Measurements from ENCODE around the gene SERPINA5. TPM values are rescaled to one million over a fixed set of nuclear protein-coding genes. Genes with fewer than 3 reads are reported as not detected.

The SERPINA5 gene
- total and polyA plus RNA-seq, 2 of the 8 experiments (the other 6 are each of a cell fraction or from before 2014, with no cell fraction given), result 1.8 to 1.9 TPM

GRCh38 chr14:94557327-94557726, 23.9 kb upstream of the SERPINA5 start:
- H3K36me3 ChIP-seq (ENCODE audit: control insufficient read depth in 2 of 4, insufficient read depth in 4 of 4, low read length in 3 of 4), result no peaks in the 10 kb centered on the region
- no peaks in the 10 kb centered on the region for H3K9me3 ChIP-seq (ENCODE audit: insufficient read depth in 2 of 2, low read depth in 1 of 2, low read length in 1 of 2)
- no peaks in the 10 kb centered on the region for H3K27me3 ChIP-seq (replicated peaks in 1 of 4; ENCODE audit: control insufficient read depth in 3 of 4, extremely low read depth in 1 of 4, insufficient read depth in 3 of 4, low read length in 3 of 4)
- H2BK120ac ChIP-seq (replicated peaks; ENCODE audit: low read depth, low read length), result no peak overlapping the region
- H3K18ac ChIP-seq (ENCODE audit: extremely low read depth, low read length), result no peak overlapping the region
- 100% methylated on average over 1 of the region's 1 CpG; no CpG with 5 or more reads in 1 of the 2 experiments for WGBS, 2 experiments (ENCODE audit: extremely low coverage in 1 of 2, insufficient coverage in 1 of 2, insufficient read length in 1 of 2, insufficient replicate concordance in 2 of 2, low coverage in 1 of 2, low lambda C conversion rate in 2 of 2, missing lambda C conversion rate in 1 of 2)
- H3K9ac ChIP-seq (replicated peaks in 1 of 4; ENCODE audit: extremely low read depth in 1 of 4, low read depth in 3 of 4, low read length in 3 of 4), result no peak overlapping the region
- FAIRE-seq (no peak), DNase-seq (ENCODE audit: low read depth in 1 of 2, low spot score in 2 of 2) (no peak)
- no peak overlapping the region for H3K23ac ChIP-seq (ENCODE audit: insufficient read length)
- no peak for TF ChIP-seq TAF7 (optimal IDR thresholded peaks at IDR 0.05; ENCODE audit: borderline replicate concordance, low read depth, low read length)
- no peak overlapping the region for H4K8ac ChIP-seq (ENCODE audit: extremely low read depth, insufficient read depth, low read length)
- ChIA-PET CTCF (ENCODE audit: partially characterized antibody) (interaction anchor here (0.9 to 2.7 kb wide), 4 partner anchors 9 to 191 kb away, joined by 3 to 23 read pairs (median 4); partner anchors contain the start of gene SERPINA2), POLR2A (ENCODE audit: partially characterized antibody) (no interaction called here)
- no peak overlapping the region for H3K4me2 ChIP-seq (ENCODE audit: insufficient read depth in 1 of 2, low read depth in 2 of 2, low read length in 2 of 2)
- no peak overlapping the region for H2BK15ac ChIP-seq (ENCODE audit: low read length)
- H3K4ac ChIP-seq (replicated peaks; ENCODE audit: insufficient read length, low read depth, low read length), result no peak overlapping the region
- no peaks in the 10 kb centered on the region for H4K20me1 ChIP-seq (replicated peaks in 1 of 2; ENCODE audit: control insufficient read depth in 1 of 2, insufficient read depth in 2 of 2, low read length in 2 of 2)
- H3K4me3 ChIP-seq (ENCODE audit: extremely low read depth in 1 of 4, insufficient read depth in 2 of 4, low read depth in 3 of 4, low read length in 4 of 4), result no peak overlapping the region
- H3K79me1 ChIP-seq (ENCODE audit: low read depth, low read length), result no peaks in the 10 kb centered on the region
- H3K79me2 ChIP-seq (ENCODE audit: control insufficient read depth in 1 of 2, insufficient read depth in 2 of 2, low read length in 2 of 2), result no peaks in the 10 kb centered on the region
- no peak overlapping the region for H2AFZ ChIP-seq (ENCODE audit: low read length)
- no peak overlapping the region for H2BK20ac ChIP-seq (ENCODE audit: low read length)
- H4K91ac ChIP-seq (replicated peaks; ENCODE audit: insufficient read length, low read length), result no peak overlapping the region
- H3K27ac ChIP-seq (ENCODE audit: low read depth, low read length), result no peak overlapping the region
- H2BK12ac ChIP-seq (ENCODE audit: low read depth, low read length), result no peak overlapping the region
- H3K14ac ChIP-seq (ENCODE audit: insufficient read length), result no peak overlapping the region
- no peak overlapping the region for H3K56ac ChIP-seq (replicated peaks; ENCODE audit: insufficient read length, low read depth, low read length)
- H2BK5ac ChIP-seq (ENCODE audit: low read depth, low read length), result no peak overlapping the region
- H3K23me2 ChIP-seq (ENCODE audit: low read depth, low read length), result no peaks in the 10 kb centered on the region
- no peak overlapping the region for H4K5ac ChIP-seq (ENCODE audit: insufficient read length, low read depth, low read length)
- H3K4me1 ChIP-seq (replicated peaks in 1 of 4; ENCODE audit: control insufficient read depth in 3 of 4, insufficient read depth in 4 of 4, low read length in 3 of 4), result no peaks in the 10 kb centered on the region
- no peak overlapping the region for H2AK5ac ChIP-seq (ENCODE audit: low read depth, low read length)

Measured in H1 (cell line).